Osteoblast (primary cell): ENCODE data around the gene TPM1. TPM values are rescaled to one million over a fixed set of nuclear protein-coding genes. Genes with fewer than 3 reads are reported as not detected.

Experiments
- DNase-seq: peaks from one replicate; pipeline ENCODE4 v3.0.0; 2011; ENCODE audit warnings: low spot score, mixed read lengths; ENCODE audit not compliant: insufficient read length; ENCODE audit errors: missing footprints
- H2AFZ ChIP-seq: 2 replicates; pipeline ENCODE4 v1.6.0; 2011; ENCODE audit warnings: mild to moderate bottlenecking, low read length
- H3K27ac ChIP-seq: 2 replicates; pipeline ENCODE4 v1.5.1; 2011; ENCODE audit warnings: mild to moderate bottlenecking, low read depth, low read length, moderate library complexity
- H3K27me3 ChIP-seq: 2 replicates; pipeline ENCODE4 v1.6.0; 2012; ENCODE audit warnings: mild to moderate bottlenecking, control low read depth, inconsistent platforms, low read length, moderate library complexity; ENCODE audit not compliant: insufficient read depth
- H3K36me3 ChIP-seq: 2 replicates; pipeline ENCODE4 v1.5.1; 2011; ENCODE audit warnings: mild to moderate bottlenecking, low read length, control low read depth, moderate library complexity; ENCODE audit not compliant: insufficient read depth
- H3K4me1 ChIP-seq: 2 replicates; pipeline ENCODE4 v1.5.1; 2011; ENCODE audit warnings: mild to moderate bottlenecking, low read length, control low read depth, moderate library complexity; ENCODE audit not compliant: insufficient read depth
- H3K4me2 ChIP-seq: 2 replicates; pipeline ENCODE4 v1.6.0; 2011; ENCODE audit warnings: mild to moderate bottlenecking, low read length; ENCODE audit not compliant: insufficient read depth
- H3K4me3 ChIP-seq: fragments of 200-600 bp; sonication (generic); 3 replicates; pipeline ENCODE4 v1.5.1; 2012; ENCODE audit warnings: mild to moderate bottlenecking, low read length, inconsistent platforms; ENCODE audit not compliant: insufficient read depth
- H3K79me2 ChIP-seq: 2 replicates; pipeline ENCODE4 v1.6.0; 2012; ENCODE audit warnings: mild to moderate bottlenecking, low read length, control low read depth, inconsistent platforms; ENCODE audit not compliant: insufficient read depth
- H3K9me3 ChIP-seq: 2 replicates; pipeline ENCODE4 v1.5.1; 2011; ENCODE audit warnings: low read depth, low read length, control low read depth
- H4K20me1 ChIP-seq: 2 replicates; pipeline ENCODE4 v1.6.0; 2012; ENCODE audit warnings: mild to moderate bottlenecking, low read length, control low read depth; ENCODE audit not compliant: insufficient read depth
- total RNA-seq: library from RNA; depleted of rRNA; stranded (reverse); fragments of >200 nt; gene quantifications from 2 replicates; pipeline ENCODE4 v1.2.3, GENCODE V29; 2012
- TF ChIP-seq, protein P1 (sequence below): IDR thresholded peaks from 2 replicates; pipeline ENCODE4 v1.5.1; 2011; ENCODE audit warnings: mild to moderate bottlenecking, low read depth, low read length, moderate library complexity; ENCODE audit errors: extremely low read depth

Gene TPM1
- total RNA-seq, 1 donor: 1,563 TPM

DNA sequence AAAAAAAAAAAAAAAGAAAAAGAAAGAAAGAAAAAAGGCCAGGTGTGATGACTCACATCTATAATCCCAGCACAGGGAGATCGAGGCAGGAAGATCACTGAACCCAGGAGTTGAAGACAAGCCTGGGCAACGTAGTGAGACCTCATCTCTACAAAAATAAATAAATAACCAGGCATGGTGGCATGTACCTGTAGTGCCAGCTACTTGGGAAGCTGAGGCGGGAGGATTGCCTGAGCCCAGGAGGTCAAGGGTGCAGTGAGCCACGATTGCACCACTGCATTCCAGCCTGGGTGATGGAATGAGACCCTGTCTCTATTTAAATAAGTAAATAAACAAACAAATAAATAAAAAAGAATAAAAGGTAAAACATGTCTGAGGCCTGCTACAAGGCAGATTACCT lies 39.8 kb downstream of the TPM1 start:
- Histone ChIP-seq H3K36me3 (no peaks in the 10 kb centered on the region), H3K27me3 (no peaks in the 10 kb centered on the region), H3K27ac (no peak overlapping the region), H3K9me3 (no peaks in the 10 kb centered on the region), H4K20me1 (no peaks in the 10 kb centered on the region), H3K79me2 (no peaks in the 10 kb centered on the region), H2AFZ (no peak overlapping the region), H3K4me2 (no peak overlapping the region), H3K4me1 (peaks cover 9% of the 10 kb centered on the region), H3K4me3 (no peak overlapping the region)
- TF ChIP-seq, protein P1, sequence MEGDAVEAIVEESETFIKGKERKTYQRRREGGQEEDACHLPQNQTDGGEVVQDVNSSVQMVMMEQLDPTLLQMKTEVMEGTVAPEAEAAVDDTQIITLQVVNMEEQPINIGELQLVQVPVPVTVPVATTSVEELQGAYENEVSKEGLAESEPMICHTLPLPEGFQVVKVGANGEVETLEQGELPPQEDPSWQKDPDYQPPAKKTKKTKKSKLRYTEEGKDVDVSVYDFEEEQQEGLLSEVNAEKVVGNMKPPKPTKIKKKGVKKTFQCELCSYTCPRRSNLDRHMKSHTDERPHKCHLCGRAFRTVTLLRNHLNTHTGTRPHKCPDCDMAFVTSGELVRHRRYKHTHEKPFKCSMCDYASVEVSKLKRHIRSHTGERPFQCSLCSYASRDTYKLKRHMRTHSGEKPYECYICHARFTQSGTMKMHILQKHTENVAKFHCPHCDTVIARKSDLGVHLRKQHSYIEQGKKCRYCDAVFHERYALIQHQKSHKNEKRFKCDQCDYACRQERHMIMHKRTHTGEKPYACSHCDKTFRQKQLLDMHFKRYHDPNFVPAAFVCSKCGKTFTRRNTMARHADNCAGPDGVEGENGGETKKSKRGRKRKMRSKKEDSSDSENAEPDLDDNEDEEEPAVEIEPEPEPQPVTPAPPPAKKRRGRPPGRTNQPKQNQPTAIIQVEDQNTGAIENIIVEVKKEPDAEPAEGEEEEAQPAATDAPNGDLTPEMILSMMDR: no peak
- DNase-seq: no peak

DNA sequence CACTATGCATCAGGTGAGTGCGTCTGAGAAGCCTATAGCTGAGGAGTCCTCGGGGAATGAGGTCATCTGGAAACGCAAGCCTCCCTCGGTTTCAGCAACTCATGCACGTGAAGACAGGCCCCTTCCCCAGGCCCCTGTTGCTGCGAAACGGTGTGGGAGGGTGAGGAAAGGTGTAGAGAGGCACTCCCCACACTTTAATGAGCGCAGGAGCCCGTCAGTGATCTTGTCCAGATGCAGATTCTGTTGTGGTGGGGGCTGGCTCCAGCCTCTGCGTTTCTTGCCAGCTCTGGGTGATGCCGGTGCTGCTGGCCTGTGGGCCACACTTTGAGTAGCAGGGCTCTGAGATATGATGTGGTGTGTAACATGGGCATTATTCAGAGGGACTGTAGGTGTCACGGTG lies 40.5 kb downstream of the TPM1 start:
- Histone ChIP-seq H3K27me3 (no peaks in the 10 kb centered on the region), H4K20me1 (no peaks in the 10 kb centered on the region), H3K79me2 (no peaks in the 10 kb centered on the region), H3K27ac (no peak overlapping the region), H3K4me2 (no peak overlapping the region), H2AFZ (no peak overlapping the region), H3K36me3 (no peaks in the 10 kb centered on the region), H3K4me3 (no peak overlapping the region), H3K9me3 (no peaks in the 10 kb centered on the region), H3K4me1 (peaks cover 10% of the 10 kb centered on the region)
- TF ChIP-seq, protein P1: no peak
- DNase-seq: no peak

DNA sequence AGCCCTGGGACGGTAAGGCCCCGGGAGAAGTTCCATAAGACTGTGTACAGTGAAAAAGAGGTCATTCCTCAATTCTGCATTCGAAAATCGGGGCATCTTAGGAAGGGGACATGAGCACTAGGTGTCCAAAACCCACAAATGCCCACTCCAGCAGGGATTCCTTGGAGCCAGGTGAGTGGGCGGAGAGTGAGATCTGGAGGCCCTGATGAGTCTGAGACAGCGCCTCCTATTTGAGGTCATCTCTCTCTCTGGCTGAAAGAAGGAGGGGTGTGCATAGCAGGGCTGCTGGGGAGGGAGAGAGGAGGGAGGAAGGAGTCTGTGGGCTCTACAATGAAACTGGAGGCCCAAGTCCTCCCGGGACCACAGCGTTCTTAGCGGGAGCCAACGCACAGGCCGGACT lies 41.0 kb downstream of the TPM1 start:
- Histone ChIP-seq H3K36me3 (no peaks in the 10 kb centered on the region), H3K4me3 (no peak overlapping the region), H3K9me3 (no peaks in the 10 kb centered on the region), H3K27me3 (no peaks in the 10 kb centered on the region), H3K4me2 (no peak overlapping the region), H2AFZ (no peak overlapping the region), H4K20me1 (no peaks in the 10 kb centered on the region), H3K79me2 (no peaks in the 10 kb centered on the region), H3K4me1 (peaks cover 14% of the 10 kb centered on the region), H3K27ac (no peak overlapping the region)
- TF ChIP-seq, protein P1: no peak
- no peak for DNase-seq

- Histone ChIP-seq H3K36me3 (no peaks in the 10 kb centered on the region), H4K20me1 (no peaks in the 10 kb centered on the region), H3K79me2 (no peaks in the 10 kb centered on the region), H3K4me1 (peaks cover 24% of the 10 kb centered on the region), H2AFZ (no peak overlapping the region), H3K27me3 (no peaks in the 10 kb centered on the region), H3K4me3 (no peak overlapping the region), H3K4me2 (no peak overlapping the region), H3K27ac (no peak overlapping the region), H3K9me3 (no peaks in the 10 kb centered on the region)
- TF ChIP-seq, protein P1: no peak
- no peak for DNase-seq
These were observed 42.3 kb downstream of the TPM1 start for GRCh38 chr15:63084806-63085205.
